ENCODE measurements around the gene KDM6A. TPM values are rescaled to one million over a fixed set of nuclear protein-coding genes. Genes with fewer than 3 reads are reported as not detected.
A peak's percentile ranks its signal among the peaks of the same experiment; 100 is the strongest.
"Not testable (repeated sequence)": the region's sequence is repeated elsewhere in the genome, so short reads cannot be mapped to it uniquely, and the experiment has no call there.

The KDM6A gene
- total RNA-seq, 4 donors from 2014 or later: 24.4 to 29.7 (median 26.8) TPM

GRCh38 chrX:44938111-44938510 lies 65.1 kb downstream of the KDM6A start:
- intact Hi-C loops (cut with DNase I): no loop called here
- 69 to 72% methylated on average over 3 of the region's 4 CpGs for WGBS, 2 donors
- no peak for DNase-seq

GRCh38 chrX:44940541-44940940 lies 67.6 kb downstream of the KDM6A start:
- intact Hi-C loops (cut with DNase I): not testable (repeated sequence)

More at GRCh38 chrX:44938111-44938510, 65.1 kb downstream of the KDM6A start:
- Histone ChIP-seq H3K4me1 (peaks cover 7 to 40% (median 7%) of the 10 kb centered on the region in 3 donors), H3K36me3 (no peaks in the 10 kb centered on the region), H3K9me3 (no peaks in the 10 kb centered on the region), H3K27ac (no peak overlapping the region), H3K27me3 (no peaks in the 10 kb centered on the region), H3K4me3 (no peak overlapping the region)
- no peak for TF ChIP-seq CTCF (IDR thresholded peaks at IDR 0.05)
- TF ChIP-seq POLR2A (IDR thresholded peaks at IDR 0.05): no peak

GRCh38 chrX:44943007-44943406 lies 70.0 kb downstream of the KDM6A start:
- peaks cover 0 to 16% (median 0%) of the 10 kb centered on the region in 3 donors for H3K9me3 ChIP-seq
- 53 to 79% methylated on average over 3 of the region's 3 CpGs for WGBS, 2 donors
- TF ChIP-seq CTCF (IDR thresholded peaks at IDR 0.05) (no peak), POLR2A (IDR thresholded peaks at IDR 0.05) (no peak)
- no peak for DNase-seq
- no peak overlapping the region for H3K27ac ChIP-seq
- intact Hi-C loops (cut with DNase I): no loop called here
- H3K36me3 ChIP-seq: no peaks in the 10 kb centered on the region
- no peak overlapping the region for H3K4me3 ChIP-seq
- H3K4me1 ChIP-seq: peaks cover 0 to under 1% (median under 1%) of the 10 kb centered on the region in 3 donors
- no peaks in the 10 kb centered on the region for H3K27me3 ChIP-seq

More at GRCh38 chrX:44940541-44940940, 67.6 kb downstream of the KDM6A start:
- Histone ChIP-seq H3K9me3 (peaks cover 0 to 15% (median 0%) of the 10 kb centered on the region in 3 donors), H3K4me1 (peaks cover 4 to 25% (median 7%) of the 10 kb centered on the region in 3 donors)
- not testable (repeated sequence) for H3K27ac ChIP-seq, H3K36me3 ChIP-seq, H3K4me3 ChIP-seq, H3K27me3 ChIP-seq, DNase-seq
- WGBS, 2 donors: 73 to 92% methylated on average over 8 to 12 of the region's 12 CpGs

GRCh38 chrX:44944894-44945293 lies 71.9 kb downstream of the KDM6A start:
- Histone ChIP-seq H3K4me3 (no peak overlapping the region), H3K4me1 (peaks cover 0 to under 1% (median 0%) of the 10 kb centered on the region in 3 donors), H3K27ac (no peak overlapping the region), H3K27me3 (no peaks in the 10 kb centered on the region), H3K36me3 (no peaks in the 10 kb centered on the region), H3K9me3 (peaks cover 0 to 16% (median 0%) of the 10 kb centered on the region in 3 donors)
- TF ChIP-seq POLR2A (IDR thresholded peaks at IDR 0.05): no peak
- TF ChIP-seq CTCF (IDR thresholded peaks at IDR 0.05): no peak
- intact Hi-C loops (cut with DNase I): no loop called here
- DNase-seq: no peak
- WGBS, 2 donors: 100% methylated on average over 1 of the region's 1 CpG

- no peak overlapping the region for H3K4me3 ChIP-seq
- intact Hi-C loops (cut with DNase I): no loop called here
- TF ChIP-seq CTCF (IDR thresholded peaks at IDR 0.05) (peak in 2 of 6 experiments; percentile 29 to 36), POLR2A (IDR thresholded peaks at IDR 0.05) (no peak)
- DNase-seq: no peak
- H3K4me1 ChIP-seq: peaks cover 0 to 8% (median 0%) of the 10 kb centered on the region in 3 donors
- no peak overlapping the region for H3K27ac ChIP-seq
- no peaks in the 10 kb centered on the region for H3K27me3 ChIP-seq
- no peaks in the 10 kb centered on the region for H3K36me3 ChIP-seq
- H3K9me3 ChIP-seq: peaks cover 0 to 16% (median 0%) of the 10 kb centered on the region in 3 donors
- 84 to 85% methylated on average over 4 of the region's 4 CpGs for WGBS, 2 donors
These were observed 72.7 kb downstream of the KDM6A start for GRCh38 chrX:44945736-44946135.

- WGBS, 2 donors: 48 to 63% methylated on average over 4 of the region's 4 CpGs
- intact Hi-C loops (cut with DNase I): no loop called here
These were observed 73.8 kb downstream of the KDM6A start for GRCh38 chrX:44946771-44947170.

More at GRCh38 chrX:44946771-44947170, 73.8 kb downstream of the KDM6A start:
- Histone ChIP-seq H3K27ac (no peak overlapping the region), H3K9me3 (peaks cover 0 to 16% (median 0%) of the 10 kb centered on the region in 3 donors), H3K4me1 (peaks cover 3 to 13% (median 4%) of the 10 kb centered on the region in 3 donors), H3K4me3 (no peak overlapping the region), H3K27me3 (no peaks in the 10 kb centered on the region), H3K36me3 (no peaks in the 10 kb centered on the region)
- DNase-seq: no peak
- TF ChIP-seq POLR2A (IDR thresholded peaks at IDR 0.05) (no peak), CTCF (IDR thresholded peaks at IDR 0.05) (no peak)

Data from esophagus squamous epithelium (tissue), 5 donors.